WTC11 (cell line): Measurements from ENCODE around the gene SH2D1B. TPM values are rescaled to one million over a fixed set of nuclear protein-coding genes. Genes with fewer than 3 reads are reported as not detected.
A peak's percentile ranks its signal among the peaks of the same experiment; 100 is the strongest.

Experiments
- ATAC-seq: fragments of 200-7000 bp; cut with Tn5 transposase; 2 replicates; pipeline ENCODE4 v1.10.0; 2021; ENCODE audit warnings: mild to moderate bottlenecking, moderate library complexity
- CTCF ChIA-PET: fragments of 300-600 bp; sonication (Branson Sonifier 250); formaldehyde crosslinking; loops from one replicate; lab custom pipeline; 2021; ENCODE audit warnings: antibody characterized with exemption; lab: Charles Lee
- POLR2A ChIA-PET: fragments of 350-600 bp; sonication (Branson Sonifier 250); formaldehyde crosslinking; loops from one replicate; lab custom pipeline; 2021; ENCODE audit warnings: antibody characterized with exemption; lab: Charles Lee
- DNase-seq: peaks from one replicate; pipeline ENCODE4 v3.0.0; 2021; ENCODE audit warnings: low spot score
- H3K27ac Mint-ChIP-seq: 2 replicates; pipeline ENCODE4 v1.8.0; 2021; ENCODE audit warnings: mixed read lengths
- H3K27me3 Mint-ChIP-seq: 2 replicates; pipeline ENCODE4 v1.8.0; 2021; ENCODE audit warnings: low read depth, mild to moderate bottlenecking, moderate library complexity, mixed read lengths
- H3K36me3 Mint-ChIP-seq: 2 replicates; pipeline ENCODE4 v1.8.0; 2021; ENCODE audit warnings: mixed read lengths
- H3K4me1 Mint-ChIP-seq: 2 replicates; pipeline ENCODE4 v1.8.0; 2022; ENCODE audit warnings: mixed read lengths
- H3K4me3 Mint-ChIP-seq: 2 replicates; pipeline ENCODE4 v1.8.0; 2021; ENCODE audit warnings: mild to moderate bottlenecking, moderate library complexity, mixed read lengths
- H3K9me3 Mint-ChIP-seq: 2 replicates; pipeline ENCODE4 v1.8.0; 2021; ENCODE audit warnings: mixed read lengths
- AFF4 ChIP-seq: sonication (generic); formaldehyde crosslinking; IDR thresholded peaks from 2 replicates; pipeline ENCODE4 v1.8.1; 2023; ENCODE audit warnings: mild to moderate bottlenecking, missing genetic modification reagents, borderline replicate concordance
- ATF1 ChIP-seq: sonication (generic); formaldehyde crosslinking; IDR thresholded peaks from 2 replicates; pipeline ENCODE4 v1.8.1; 2023; ENCODE audit warnings: mild to moderate bottlenecking, moderate library complexity, missing genetic modification reagents
- CBFB ChIP-seq: sonication (generic); formaldehyde crosslinking; IDR thresholded peaks from 2 replicates; pipeline ENCODE4 v1.8.1; 2022; ENCODE audit warnings: mild to moderate bottlenecking, low read depth, missing genetic modification reagents
- CREB1 ChIP-seq: sonication (generic); formaldehyde crosslinking; IDR thresholded peaks from 2 replicates; pipeline ENCODE4 v1.8.0; 2023; ENCODE audit warnings: mild to moderate bottlenecking, missing genetic modification reagents
- ELF4 ChIP-seq: sonication (generic); formaldehyde crosslinking; IDR thresholded peaks from 2 replicates; pipeline ENCODE4 v1.8.1; 2022; ENCODE audit warnings: low read depth, mild to moderate bottlenecking, moderate library complexity, missing genetic modification reagents
- ESRRA ChIP-seq: sonication (generic); formaldehyde crosslinking; IDR thresholded peaks from 2 replicates; pipeline ENCODE4 v1.8.1; 2022; ENCODE audit warnings: mild to moderate bottlenecking, missing genetic modification reagents, borderline replicate concordance
- FOXP4 ChIP-seq: sonication (generic); formaldehyde crosslinking; IDR thresholded peaks from 2 replicates; pipeline ENCODE4 v1.8.0; 2022; ENCODE audit warnings: mild to moderate bottlenecking, missing genetic modification reagents
- IRF1 ChIP-seq: sonication (generic); formaldehyde crosslinking; IDR thresholded peaks from 2 replicates; pipeline ENCODE4 v1.8.0; 2023; ENCODE audit warnings: missing genetic modification reagents
- IRF2 ChIP-seq: sonication (generic); formaldehyde crosslinking; IDR thresholded peaks from 2 replicates; pipeline ENCODE4 v1.8.0; 2022; ENCODE audit warnings: low read depth, missing genetic modification reagents, borderline replicate concordance
- JUN ChIP-seq: sonication (generic); formaldehyde crosslinking; IDR thresholded peaks from 2 replicates; pipeline ENCODE4 v1.8.0; 2023; ENCODE audit warnings: mild to moderate bottlenecking, missing genetic modification reagents
- MYBL2 ChIP-seq: sonication (generic); formaldehyde crosslinking; IDR thresholded peaks from 2 replicates; pipeline ENCODE4 v1.8.1; 2023; ENCODE audit warnings: mild to moderate bottlenecking, moderate library complexity, missing genetic modification reagents
- NR1H2 ChIP-seq: sonication (generic); formaldehyde crosslinking; IDR thresholded peaks from 2 replicates; pipeline ENCODE4 v1.9.0; 2021; ENCODE audit warnings: mild to moderate bottlenecking, moderate library complexity, missing genetic modification reagents
- SP1 ChIP-seq: sonication (generic); formaldehyde crosslinking; conservative IDR thresholded peaks from 2 replicates; pipeline ENCODE4 v1.8.1; 2022; ENCODE audit warnings: missing genetic modification reagents
- USF1 ChIP-seq: sonication (generic); formaldehyde crosslinking; IDR thresholded peaks from 2 replicates; pipeline ENCODE4 v1.8.0; 2022; ENCODE audit warnings: mild to moderate bottlenecking, missing genetic modification reagents
- ZNF121 ChIP-seq: sonication (generic); formaldehyde crosslinking; IDR thresholded peaks from 2 replicates; pipeline ENCODE4 v1.8.0; 2023; ENCODE audit warnings: missing genetic modification reagents
- ZNF138 ChIP-seq: sonication (generic); formaldehyde crosslinking; conservative IDR thresholded peaks from 2 replicates; pipeline ENCODE4 v1.8.1; 2022; ENCODE audit warnings: mild to moderate bottlenecking, moderate library complexity, missing genetic modification reagents
- ZNF396 ChIP-seq: fragments of 250-450 bp; sonication (Bioruptor Pico); IDR thresholded peaks from 2 replicates; pipeline ENCODE4 v1.8.0; 2021; ENCODE audit warnings: mild to moderate bottlenecking, moderate library complexity, borderline replicate concordance
- ZNF671 ChIP-seq: fragments of 250-450 bp; sonication (Bioruptor Pico); IDR thresholded peaks from 2 replicates; pipeline ENCODE4 v1.8.0; 2021; ENCODE audit warnings: mild to moderate bottlenecking
- ZSCAN18 ChIP-seq: fragments of 250-450 bp; sonication (Bioruptor Pico); IDR thresholded peaks from 2 replicates; pipeline ENCODE4 v2.1.2; 2022; ENCODE audit warnings: mild to moderate bottlenecking, moderate library complexity
- total RNA-seq: library from RNA; stranded (reverse); gene quantifications from 3 replicates; pipeline ENCODE4 v1.2.3, GENCODE V29; 2021
- TF ChIP-seq, protein P1 (sequence below): sonication (generic); formaldehyde crosslinking; IDR thresholded peaks from 2 replicates; pipeline ENCODE4 v1.8.1; 2022; ENCODE audit warnings: mild to moderate bottlenecking, missing genetic modification reagents, moderate library complexity, borderline replicate concordance
- TF ChIP-seq, protein P2 (sequence below): sonication (generic); formaldehyde crosslinking; IDR thresholded peaks from 2 replicates; pipeline ENCODE4 v1.8.1; 2023; ENCODE audit warnings: mild to moderate bottlenecking, missing genetic modification reagents
- TF ChIP-seq, protein P3 (sequence below): fragments of 250-450 bp; sonication (Bioruptor Pico); conservative IDR thresholded peaks from 2 replicates; pipeline ENCODE4 v1.9.0; 2021; ENCODE audit warnings: mild to moderate bottlenecking

SH2D1B gene
- total RNA-seq, 1 experiment from 2014 or later = not detected

- POLR2A ChIA-PET = no interaction called here
- Mint-ChIP-seq H3K9me3 (no peaks in the 10 kb centered on the region), H3K36me3 (peaks cover 23% of the 10 kb centered on the region), H3K4me3 (no peak overlapping the region), H3K4me1 (peaks cover 16% of the 10 kb centered on the region; the same call in 1 of the 2 replicates), H3K27ac (no peak overlapping the region; the same call in 1 of the 2 replicates), H3K27me3 (no peaks in the 10 kb centered on the region)
- ATAC-seq = peak; percentile 22; the same call in 1 of the 2 replicates
- TF ChIP-seq, protein P1, sequence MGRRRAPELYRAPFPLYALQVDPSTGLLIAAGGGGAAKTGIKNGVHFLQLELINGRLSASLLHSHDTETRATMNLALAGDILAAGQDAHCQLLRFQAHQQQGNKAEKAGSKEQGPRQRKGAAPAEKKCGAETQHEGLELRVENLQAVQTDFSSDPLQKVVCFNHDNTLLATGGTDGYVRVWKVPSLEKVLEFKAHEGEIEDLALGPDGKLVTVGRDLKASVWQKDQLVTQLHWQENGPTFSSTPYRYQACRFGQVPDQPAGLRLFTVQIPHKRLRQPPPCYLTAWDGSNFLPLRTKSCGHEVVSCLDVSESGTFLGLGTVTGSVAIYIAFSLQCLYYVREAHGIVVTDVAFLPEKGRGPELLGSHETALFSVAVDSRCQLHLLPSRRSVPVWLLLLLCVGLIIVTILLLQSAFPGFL (CRISPR knock-in tag) = no peak
- no peak for TF ChIP-seq ZNF396 (CRISPR knock-in tag)
- TF ChIP-seq ZNF121 = no peak
- TF ChIP-seq, protein P2, sequence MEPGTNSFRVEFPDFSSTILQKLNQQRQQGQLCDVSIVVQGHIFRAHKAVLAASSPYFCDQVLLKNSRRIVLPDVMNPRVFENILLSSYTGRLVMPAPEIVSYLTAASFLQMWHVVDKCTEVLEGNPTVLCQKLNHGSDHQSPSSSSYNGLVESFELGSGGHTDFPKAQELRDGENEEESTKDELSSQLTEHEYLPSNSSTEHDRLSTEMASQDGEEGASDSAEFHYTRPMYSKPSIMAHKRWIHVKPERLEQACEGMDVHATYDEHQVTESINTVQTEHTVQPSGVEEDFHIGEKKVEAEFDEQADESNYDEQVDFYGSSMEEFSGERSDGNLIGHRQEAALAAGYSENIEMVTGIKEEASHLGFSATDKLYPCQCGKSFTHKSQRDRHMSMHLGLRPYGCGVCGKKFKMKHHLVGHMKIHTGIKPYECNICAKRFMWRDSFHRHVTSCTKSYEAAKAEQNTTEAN (CRISPR knock-in tag) = no peak
- no peak for TF ChIP-seq CBFB (CRISPR knock-in tag)
- TF ChIP-seq ZSCAN18 = no peak
- no peak for TF ChIP-seq ZNF138 (CRISPR knock-in tag)
- TF ChIP-seq JUN = no peak
- no peak for TF ChIP-seq CREB1
- no peak for TF ChIP-seq ATF1 (CRISPR knock-in tag)
- TF ChIP-seq USF1 (CRISPR knock-in tag) = no peak
- no peak for TF ChIP-seq ESRRA (CRISPR knock-in tag)
- no peak for TF ChIP-seq SP1 (CRISPR knock-in tag)
- TF ChIP-seq IRF1 = no peak
- CTCF ChIA-PET = interaction anchor here (1.1 to 1.4 kb wide), 2 partner anchors 27 to 329 kb away, joined by 4 to 6 read pairs; no protein-coding TSS in a partner anchor
- DNase-seq = no peak
These were observed 27.2 kb downstream of the SH2D1B start for GRCh38 chr1:162384601-162385279.

- DNase-seq (no peak), ATAC-seq (no peak)
- CTCF ChIA-PET = interaction anchor here (1.1 to 1.4 kb wide), 3 partner anchors 15 to 328 kb away, joined by 4 to 6 read pairs (median 4); no protein-coding TSS in a partner anchor
- Mint-ChIP-seq H3K27me3 (no peaks in the 10 kb centered on the region), H3K4me3 (no peak overlapping the region), H3K9me3 (no peaks in the 10 kb centered on the region), H3K4me1 (peaks cover 12% of the 10 kb centered on the region; the same call in 1 of the 2 replicates), H3K27ac (no peak overlapping the region; the same call in 1 of the 2 replicates), H3K36me3 (peaks cover 23% of the 10 kb centered on the region)
- POLR2A ChIA-PET = no interaction called here
- TF ChIP-seq FOXP4 (CRISPR knock-in tag) = no peak
- TF ChIP-seq ELF4 (CRISPR knock-in tag) = no peak
- no peak for TF ChIP-seq NR1H2 (CRISPR knock-in tag)
- TF ChIP-seq IRF2 (CRISPR knock-in tag) = no peak
- TF ChIP-seq AFF4 (CRISPR knock-in tag) = no peak
- no peak for TF ChIP-seq MYBL2
- no peak for TF ChIP-seq ZNF671 (CRISPR knock-in tag)
- TF ChIP-seq, protein P3, sequence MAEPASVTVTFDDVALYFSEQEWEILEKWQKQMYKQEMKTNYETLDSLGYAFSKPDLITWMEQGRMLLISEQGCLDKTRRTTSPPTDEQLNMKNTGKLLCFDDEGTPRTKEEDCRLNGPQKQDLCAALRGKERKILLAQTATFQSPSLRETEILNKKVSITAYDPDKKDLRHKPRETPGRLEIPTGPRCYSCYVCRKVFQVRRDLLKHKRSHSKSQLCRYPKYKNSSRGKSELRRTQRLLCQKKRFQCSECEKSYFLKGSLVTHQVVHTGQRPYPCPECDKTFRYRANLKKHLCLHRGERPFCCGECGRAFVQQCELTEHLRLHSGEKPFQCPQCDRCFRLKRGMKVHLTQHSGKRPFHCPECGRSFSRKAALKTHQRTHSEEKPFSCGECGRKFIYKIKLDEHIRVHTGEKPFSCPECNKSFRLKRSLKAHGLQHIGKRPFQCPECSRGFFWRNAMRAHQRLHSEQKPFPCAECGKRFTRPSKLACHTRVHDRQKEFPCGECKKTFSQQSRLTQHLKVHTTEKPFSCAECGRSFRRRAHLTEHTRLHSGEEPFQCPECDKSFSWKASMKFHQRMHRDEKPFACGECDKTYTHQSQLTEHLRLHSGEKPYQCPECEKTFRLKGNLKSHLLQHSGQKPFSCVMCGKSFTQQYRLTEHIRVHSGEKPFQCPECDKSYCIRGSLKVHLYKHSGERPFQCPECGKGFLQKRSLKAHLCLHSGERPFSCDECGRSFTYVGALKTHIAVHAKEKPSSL (CRISPR knock-in tag) = no peak
These were observed 27.8 kb downstream of the SH2D1B start for GRCh38 chr1:162384116-162384515.
